A673 (cell line): ENCODE measurements around the gene FOXO3. TPM values are rescaled to one million over a fixed set of nuclear protein-coding genes. Genes with fewer than 3 reads are reported as not detected.

ENCODE experiments used
- BruUV-seq: library from RNA; stranded (reverse); fragments of 400-500 nt; replicated peaks from 2 replicates; lab custom pipeline; 2021; lab: Mats Ljungman, UMichigan
- CTCF ChIA-PET: fragments of 300-600 bp; sonication (Branson Sonifier 250); formaldehyde crosslinking; loops from one replicate; lab custom pipeline; 2022; ENCODE audit warnings: antibody characterized with exemption; lab: Charles Lee
- POLR2A ChIA-PET: fragments of 300-600 bp; sonication (Branson Sonifier 250); formaldehyde crosslinking; loops from one replicate; lab custom pipeline; 2022; ENCODE audit warnings: antibody characterized with exemption; ENCODE audit not compliant: low non-redundant PET; lab: Charles Lee
- DNase-seq: peaks from one replicate; pipeline ENCODE4 v3.0.0-alpha.2; 2015; ENCODE audit warnings: low spot score
- H3K27ac ChIP-seq: fragments of 200-600 bp; sonication (generic); 2 replicates; pipeline ENCODE4 v1.5.1; 2016; ENCODE audit warnings: mixed run types, low read depth, mild to moderate bottlenecking, mixed read lengths, antibody characterized with exemption, low read length; ENCODE audit not compliant: poor library complexity, severe bottlenecking
- H3K27me3 ChIP-seq: fragments of 200-600 bp; sonication (generic); replicated peaks from 2 replicates; pipeline ENCODE4 v1.6.1; 2017; ENCODE audit warnings: mixed run types, low read depth, mild to moderate bottlenecking, mixed read lengths, antibody characterized with exemption, low read length; ENCODE audit not compliant: insufficient read depth, poor library complexity
- H3K36me3 ChIP-seq: fragments of 200-600 bp; sonication (generic); 2 replicates; pipeline ENCODE4 v1.6.1; 2016; ENCODE audit warnings: mixed run types, mild to moderate bottlenecking, mixed read lengths, antibody characterized with exemption, low read length; ENCODE audit not compliant: insufficient read depth, poor library complexity, severe bottlenecking
- H3K4me1 ChIP-seq: fragments of 200-600 bp; sonication (generic); 2 replicates; pipeline ENCODE4 v1.6.1; 2017; ENCODE audit warnings: mixed run types, mild to moderate bottlenecking, mixed read lengths, antibody characterized with exemption, low read length; ENCODE audit not compliant: insufficient read depth, poor library complexity, severe bottlenecking
- H3K4me3 ChIP-seq: fragments of 200-600 bp; sonication (generic); 2 replicates; pipeline ENCODE4 v1.5.1; 2016; ENCODE audit warnings: low read depth, mixed run types, mild to moderate bottlenecking, mixed read lengths, low read length; ENCODE audit not compliant: poor library complexity, severe bottlenecking
- H3K9me3 ChIP-seq: fragments of 200-600 bp; sonication (generic); 2 replicates; pipeline ENCODE4 v1.6.1; 2016; ENCODE audit warnings: mixed run types, low read depth, mild to moderate bottlenecking, mixed read lengths, antibody characterized with exemption, low read length; ENCODE audit not compliant: poor library complexity, severe bottlenecking
- EZH2 ChIP-seq: fragments of 200-600 bp; sonication (generic); IDR thresholded peaks from 2 replicates; pipeline ENCODE4 v1.6.1; 2017; ENCODE audit warnings: borderline replicate concordance, low read depth, mild to moderate bottlenecking, mixed read lengths, antibody characterized with exemption, low read length; ENCODE audit not compliant: poor library complexity, severe bottlenecking
- intact Hi-C: fragments of 100-400 bp; cut with micrococcal nuclease; formaldehyde crosslinking; loops from one replicate; pipeline ENCODE4 v1.10.0; 2022; ENCODE audit not compliant: unreplicated experiment
- total RNA-seq: library from RNA; stranded (reverse); gene quantifications from 2 replicates; pipeline ENCODE4 v1.2.3, GENCODE V29; 2021
- TF ChIP-seq, protein P1 (sequence below): fragments of 300-800, 200-600 bp; sonication (generic); conservative IDR thresholded peaks from 2 replicates; pipeline ENCODE4 v1.5.1; 2017; ENCODE audit warnings: low read depth, mild to moderate bottlenecking, antibody characterized with exemption, low read length, moderate library complexity, mixed read lengths

FOXO3 gene
- total RNA-seq, 1 experiment from 2014 or later, result 16.8 TPM

DNA sequence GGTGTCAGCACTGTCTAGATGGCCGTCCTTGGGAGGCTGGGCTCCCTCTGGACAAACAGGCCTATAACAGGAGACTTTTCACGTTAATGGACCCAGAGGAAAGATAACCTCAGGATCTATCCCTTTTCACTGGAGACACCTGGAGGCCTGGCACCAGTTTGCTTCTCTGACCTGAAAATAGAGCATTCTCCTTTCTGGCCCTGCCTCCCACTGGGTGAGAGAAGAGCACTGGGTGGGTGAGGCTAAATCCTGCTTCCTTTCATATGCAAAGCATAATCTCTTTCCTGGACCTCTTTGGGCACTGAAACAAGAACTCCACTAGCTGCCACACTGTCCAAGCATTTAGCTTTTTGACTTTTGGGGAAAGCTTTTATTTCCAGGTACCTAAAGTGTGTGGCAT is 78.3 kb downstream of the FOXO3 start:
- POLR2A ChIA-PET, result no interaction called here

DNA sequence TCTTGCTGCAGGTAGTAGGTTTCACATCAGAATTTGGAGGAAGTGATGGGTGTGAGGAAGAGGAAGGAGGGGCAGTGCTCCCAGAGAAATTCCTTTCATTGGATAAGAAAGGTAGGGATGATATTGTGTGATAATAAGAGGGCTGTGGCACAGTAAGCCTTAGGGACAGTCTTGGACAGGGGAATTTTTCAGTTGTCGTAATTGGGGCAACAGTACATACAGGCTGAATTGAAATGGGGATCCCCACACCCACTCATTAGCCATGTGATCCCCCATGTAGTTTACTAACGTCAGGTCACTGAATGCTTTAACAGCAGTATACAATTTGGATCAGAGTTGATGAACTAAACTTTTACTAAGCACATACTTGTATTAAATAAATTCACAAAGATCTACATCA is 79.4 kb downstream of the FOXO3 start:
- no TSS peak for BruUV-seq
- Histone ChIP-seq H3K27me3 (no peaks in the 10 kb centered on the region), H3K4me1 (no peaks in the 10 kb centered on the region), H3K4me3 (no peak overlapping the region), H3K36me3 (no peaks in the 10 kb centered on the region), H3K27ac (no peak overlapping the region), H3K9me3 (no peaks in the 10 kb centered on the region)
- ChIA-PET POLR2A (no interaction called here), CTCF (no interaction called here)
- intact Hi-C loops, result no loop called here
- no peak for DNase-seq
- TF ChIP-seq, protein P1, sequence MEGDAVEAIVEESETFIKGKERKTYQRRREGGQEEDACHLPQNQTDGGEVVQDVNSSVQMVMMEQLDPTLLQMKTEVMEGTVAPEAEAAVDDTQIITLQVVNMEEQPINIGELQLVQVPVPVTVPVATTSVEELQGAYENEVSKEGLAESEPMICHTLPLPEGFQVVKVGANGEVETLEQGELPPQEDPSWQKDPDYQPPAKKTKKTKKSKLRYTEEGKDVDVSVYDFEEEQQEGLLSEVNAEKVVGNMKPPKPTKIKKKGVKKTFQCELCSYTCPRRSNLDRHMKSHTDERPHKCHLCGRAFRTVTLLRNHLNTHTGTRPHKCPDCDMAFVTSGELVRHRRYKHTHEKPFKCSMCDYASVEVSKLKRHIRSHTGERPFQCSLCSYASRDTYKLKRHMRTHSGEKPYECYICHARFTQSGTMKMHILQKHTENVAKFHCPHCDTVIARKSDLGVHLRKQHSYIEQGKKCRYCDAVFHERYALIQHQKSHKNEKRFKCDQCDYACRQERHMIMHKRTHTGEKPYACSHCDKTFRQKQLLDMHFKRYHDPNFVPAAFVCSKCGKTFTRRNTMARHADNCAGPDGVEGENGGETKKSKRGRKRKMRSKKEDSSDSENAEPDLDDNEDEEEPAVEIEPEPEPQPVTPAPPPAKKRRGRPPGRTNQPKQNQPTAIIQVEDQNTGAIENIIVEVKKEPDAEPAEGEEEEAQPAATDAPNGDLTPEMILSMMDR, result no peak
- TF ChIP-seq EZH2, result no peak

More for the DNA sequence above, 78.3 kb downstream of the FOXO3 start:
- no peaks in the 10 kb centered on the region for H3K9me3 ChIP-seq
- no peak overlapping the region for H3K4me3 ChIP-seq
- no peaks in the 10 kb centered on the region for H3K27me3 ChIP-seq
- no peak for DNase-seq
- TF ChIP-seq EZH2, result no peak
- TF ChIP-seq, protein P1, result no peak
- no peak overlapping the region for H3K27ac ChIP-seq
- no peaks in the 10 kb centered on the region for H3K4me1 ChIP-seq
- intact Hi-C loops, result no loop called here
- CTCF ChIA-PET, result no interaction called here
- no TSS peak for BruUV-seq
- H3K36me3 ChIP-seq, result no peaks in the 10 kb centered on the region

DNA sequence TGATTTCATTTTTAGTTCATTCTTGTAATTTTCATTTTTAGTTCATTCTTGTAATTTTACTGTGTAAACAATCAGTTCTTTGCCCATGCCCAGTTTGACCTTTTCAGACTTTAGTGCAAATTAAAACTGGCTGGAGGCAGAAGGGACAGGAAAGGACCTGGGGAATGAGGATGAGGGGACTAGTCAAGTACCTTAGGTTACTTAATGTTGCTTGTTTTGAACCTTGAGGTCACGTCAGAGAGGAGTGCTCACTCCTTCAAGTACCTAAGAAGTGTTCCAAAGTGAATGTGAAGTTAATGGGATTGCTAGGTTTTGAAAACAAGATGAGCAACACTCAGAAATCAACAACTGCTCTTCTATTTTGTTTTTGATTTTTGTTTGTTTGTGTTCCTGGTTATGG is 82.5 kb downstream of the FOXO3 start:
- H3K27ac ChIP-seq, result no peak overlapping the region
- H3K9me3 ChIP-seq, result no peaks in the 10 kb centered on the region
- H3K4me1 ChIP-seq, result no peaks in the 10 kb centered on the region
- ChIA-PET CTCF (no interaction called here), POLR2A (no interaction called here)
- H3K4me3 ChIP-seq, result no peak overlapping the region
- DNase-seq, result no peak
- H3K27me3 ChIP-seq, result no peaks in the 10 kb centered on the region
- H3K36me3 ChIP-seq, result no peaks in the 10 kb centered on the region
- TF ChIP-seq EZH2, result no peak
- TF ChIP-seq, protein P1, result no peak
- BruUV-seq, result no TSS peak
- intact Hi-C loops, result no loop called here
